Left ventricle myocardium inferior (tissue), 1 donor: ENCODE results near the gene POLR2A. TPM values are rescaled to one million over a fixed set of nuclear protein-coding genes. Genes with fewer than 3 reads are reported as not detected.

Source experiments
- DNase-seq: peaks from one replicate; pipeline ENCODE4 v3.0.0-alpha.2; 2020
- H3K27ac ChIP-seq: fragments of 200-600 bp; replicated peaks from 2 replicates; pipeline ENCODE4 v1.8.0; 2021
- H3K27me3 ChIP-seq: fragments of 200-600 bp; 2 replicates; pipeline ENCODE4 v1.8.0; 2021; ENCODE audit warnings: low read depth
- H3K36me3 ChIP-seq: fragments of 200-600 bp; 2 replicates; pipeline ENCODE4 v1.8.0; 2021
- H3K4me1 ChIP-seq: fragments of 200-600 bp; 2 replicates; pipeline ENCODE4 v1.8.0; 2021
- H3K4me3 ChIP-seq: fragments of 200-600 bp; 2 replicates; pipeline ENCODE4 v1.8.0; 2021; ENCODE audit warnings: mild to moderate bottlenecking, moderate library complexity
- H3K9me3 ChIP-seq: fragments of 200-600 bp; replicated peaks from 2 replicates; pipeline ENCODE4 v1.8.0; 2021
- intact Hi-C: fragments of 100-400 bp; cut with micrococcal nuclease; formaldehyde crosslinking; loops from one replicate; pipeline ENCODE4 v1.11.0; 2022
- total RNA-seq: library from RNA; stranded (reverse); fragmentation: NEBNext Ultra II Directional; extraction: Animal tissue kit (Norgen Biotek cat#: 25700); gene quantifications from one replicate; pipeline ENCODE4 v1.2.1, GENCODE V29; 2021
- TF ChIP-seq, protein P1 (sequence below): fragments of 200-600 bp; IDR thresholded peaks from 2 replicates; pipeline ENCODE4 v1.8.0; 2021; ENCODE audit warnings: antibody characterized with exemption, mild to moderate bottlenecking, borderline replicate concordance
- donor health status: DM: no; HTN: yes; CAD: no; lungs with severe emphysema.

POLR2A gene
- total RNA-seq, 1 donor from 2014 or later: 38.7 TPM

GRCh38 chr17:7484919-7485377, 782 bp downstream of the POLR2A start:
- Histone ChIP-seq H3K4me1 (peaks cover 82% of the 10 kb centered on the region), H3K4me3 (peak overlapping the region; percentile 78), H3K36me3 (no peaks in the 10 kb centered on the region), H3K27ac (peak overlapping the region; percentile 100), H3K9me3 (no peaks in the 10 kb centered on the region), H3K27me3 (no peaks in the 10 kb centered on the region)
- no peak for DNase-seq
- TF ChIP-seq, protein P1, sequence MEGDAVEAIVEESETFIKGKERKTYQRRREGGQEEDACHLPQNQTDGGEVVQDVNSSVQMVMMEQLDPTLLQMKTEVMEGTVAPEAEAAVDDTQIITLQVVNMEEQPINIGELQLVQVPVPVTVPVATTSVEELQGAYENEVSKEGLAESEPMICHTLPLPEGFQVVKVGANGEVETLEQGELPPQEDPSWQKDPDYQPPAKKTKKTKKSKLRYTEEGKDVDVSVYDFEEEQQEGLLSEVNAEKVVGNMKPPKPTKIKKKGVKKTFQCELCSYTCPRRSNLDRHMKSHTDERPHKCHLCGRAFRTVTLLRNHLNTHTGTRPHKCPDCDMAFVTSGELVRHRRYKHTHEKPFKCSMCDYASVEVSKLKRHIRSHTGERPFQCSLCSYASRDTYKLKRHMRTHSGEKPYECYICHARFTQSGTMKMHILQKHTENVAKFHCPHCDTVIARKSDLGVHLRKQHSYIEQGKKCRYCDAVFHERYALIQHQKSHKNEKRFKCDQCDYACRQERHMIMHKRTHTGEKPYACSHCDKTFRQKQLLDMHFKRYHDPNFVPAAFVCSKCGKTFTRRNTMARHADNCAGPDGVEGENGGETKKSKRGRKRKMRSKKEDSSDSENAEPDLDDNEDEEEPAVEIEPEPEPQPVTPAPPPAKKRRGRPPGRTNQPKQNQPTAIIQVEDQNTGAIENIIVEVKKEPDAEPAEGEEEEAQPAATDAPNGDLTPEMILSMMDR: peak; percentile 31
- intact Hi-C loops: no loop called here

DNA sequence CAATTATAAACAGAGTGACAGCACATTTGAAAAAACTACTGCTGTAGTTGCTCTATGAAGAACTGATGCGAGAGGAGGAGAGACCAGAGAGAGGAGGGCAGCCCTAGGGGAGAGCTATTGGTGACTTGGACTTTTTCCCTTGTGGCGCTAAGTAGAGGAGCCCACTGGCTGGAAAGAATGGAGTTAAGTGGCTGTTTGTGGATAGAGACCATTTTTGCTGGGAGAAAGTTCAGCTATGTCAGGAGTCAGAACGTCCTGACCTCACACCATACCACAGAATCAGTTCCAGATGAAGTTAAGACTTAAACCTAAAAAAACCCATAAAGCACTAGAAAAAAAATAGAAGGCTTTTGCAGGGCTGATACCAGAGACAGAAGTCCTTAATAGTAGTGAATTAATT, 2.0 kb downstream of the POLR2A start:
- Histone ChIP-seq H3K9me3 (no peaks in the 10 kb centered on the region), H3K27ac (peak overlapping the region; percentile 100), H3K36me3 (no peaks in the 10 kb centered on the region), H3K4me1 (peaks cover 82% of the 10 kb centered on the region), H3K4me3 (peak overlapping the region; percentile 78), H3K27me3 (no peaks in the 10 kb centered on the region)
- intact Hi-C loops: no loop called here
- DNase-seq: no peak
- TF ChIP-seq, protein P1: no peak

DNA sequence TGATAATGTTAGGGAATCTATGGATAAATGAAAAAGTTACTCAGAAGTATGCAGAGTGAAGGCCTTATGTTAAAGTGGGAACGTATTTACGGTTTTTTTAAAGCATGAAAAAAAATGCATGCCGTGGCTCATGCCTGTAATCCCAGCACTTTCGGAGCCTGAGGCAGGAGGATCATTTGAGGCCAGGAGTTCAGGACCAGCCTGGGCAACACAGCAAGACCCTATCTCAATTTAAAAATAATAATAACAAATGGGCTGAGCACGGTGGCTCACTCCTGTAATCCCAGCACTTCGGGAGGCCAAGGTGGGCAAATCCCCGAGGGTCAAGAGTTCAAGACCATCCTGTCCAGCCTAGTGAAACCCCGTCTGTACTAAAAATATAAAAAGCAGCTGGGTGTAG, 6.0 kb downstream of the POLR2A start:
- TF ChIP-seq, protein P1: no peak
- intact Hi-C loops: no loop called here
- H3K4me1 ChIP-seq: peaks cover 88% of the 10 kb centered on the region
- no peaks in the 10 kb centered on the region for H3K27me3 ChIP-seq
- H3K36me3 ChIP-seq: no peaks in the 10 kb centered on the region
- no peaks in the 10 kb centered on the region for H3K9me3 ChIP-seq
- no peak overlapping the region for H3K27ac ChIP-seq
- DNase-seq: no peak
- H3K4me3 ChIP-seq: no peak overlapping the region

GRCh38 chr17:7491583-7491982, 7.4 kb downstream of the POLR2A start:
- no peak overlapping the region for H3K4me3 ChIP-seq
- no peak overlapping the region for H3K27ac ChIP-seq
- TF ChIP-seq, protein P1: no peak
- DNase-seq: no peak
- H3K4me1 ChIP-seq: peaks cover 87% of the 10 kb centered on the region
- no peaks in the 10 kb centered on the region for H3K9me3 ChIP-seq
- peaks cover 7% of the 10 kb centered on the region for H3K36me3 ChIP-seq
- H3K27me3 ChIP-seq: no peaks in the 10 kb centered on the region
- intact Hi-C loops: no loop called here

GRCh38 chr17:7493941-7494340, 9.8 kb downstream of the POLR2A start:
- Histone ChIP-seq H3K27me3 (no peaks in the 10 kb centered on the region), H3K4me1 (peaks cover 83% of the 10 kb centered on the region), H3K4me3 (no peak overlapping the region), H3K36me3 (peaks cover 31% of the 10 kb centered on the region), H3K9me3 (no peaks in the 10 kb centered on the region), H3K27ac (no peak overlapping the region)
- DNase-seq: no peak
- intact Hi-C loops: no loop called here
- TF ChIP-seq, protein P1: no peak
